ENCODE measurements around the gene KIAA0408.

DNA sequence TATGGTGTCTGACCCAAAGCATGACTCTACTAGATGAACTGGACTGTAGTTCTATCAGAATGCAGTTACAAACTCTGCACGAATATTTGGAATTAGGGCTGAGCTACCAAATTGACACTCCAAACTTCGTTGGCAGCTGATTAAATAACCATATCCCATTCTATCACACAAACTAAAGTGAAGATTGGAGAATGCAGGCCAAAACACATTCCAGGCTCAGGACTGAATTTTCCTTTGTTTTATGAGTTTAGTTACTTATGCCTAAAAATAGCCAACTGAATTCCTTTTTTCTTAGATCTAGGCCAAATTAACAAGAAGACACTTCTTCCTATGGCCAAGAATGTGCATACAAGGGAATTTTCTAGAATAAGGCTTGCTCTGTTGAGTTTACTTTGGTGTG, 9.7 kb upstream of the KIAA0408 start:
- TF ChIP-seq TAF1 (IDR thresholded peaks at IDR 0.05; ENCODE audit: borderline replicate concordance, low read depth, low read length) (no peak), POLR2A (IDR thresholded peaks at IDR 0.05; ENCODE audit: low read depth, low read length) (no peak)

Measured in GM12892 (cell line).